ENCODE results near the gene ALDH8A1.

Gene ALDH8A1, protein sequence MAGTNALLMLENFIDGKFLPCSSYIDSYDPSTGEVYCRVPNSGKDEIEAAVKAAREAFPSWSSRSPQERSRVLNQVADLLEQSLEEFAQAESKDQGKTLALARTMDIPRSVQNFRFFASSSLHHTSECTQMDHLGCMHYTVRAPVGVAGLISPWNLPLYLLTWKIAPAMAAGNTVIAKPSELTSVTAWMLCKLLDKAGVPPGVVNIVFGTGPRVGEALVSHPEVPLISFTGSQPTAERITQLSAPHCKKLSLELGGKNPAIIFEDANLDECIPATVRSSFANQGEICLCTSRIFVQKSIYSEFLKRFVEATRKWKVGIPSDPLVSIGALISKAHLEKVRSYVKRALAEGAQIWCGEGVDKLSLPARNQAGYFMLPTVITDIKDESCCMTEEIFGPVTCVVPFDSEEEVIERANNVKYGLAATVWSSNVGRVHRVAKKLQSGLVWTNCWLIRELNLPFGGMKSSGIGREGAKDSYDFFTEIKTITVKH

GRCh38 chr6:134949927-134950326 lies at the start of gene ALDH8A1:
Gene ALDH8A1 (minus strand): TSS chr6:134950101. CDS start chr6:134950053, 48 bp downstream.
- no peak for DNase-seq

GRCh38 chr6:134999107-134999506 lies 49.2 kb upstream of the ALDH8A1 start:
- DNase-seq = no peak

GRCh38 chr6:134997133-134997995 lies 47.5 kb upstream of the ALDH8A1 start:
- DNase-seq = no peak

DNA sequence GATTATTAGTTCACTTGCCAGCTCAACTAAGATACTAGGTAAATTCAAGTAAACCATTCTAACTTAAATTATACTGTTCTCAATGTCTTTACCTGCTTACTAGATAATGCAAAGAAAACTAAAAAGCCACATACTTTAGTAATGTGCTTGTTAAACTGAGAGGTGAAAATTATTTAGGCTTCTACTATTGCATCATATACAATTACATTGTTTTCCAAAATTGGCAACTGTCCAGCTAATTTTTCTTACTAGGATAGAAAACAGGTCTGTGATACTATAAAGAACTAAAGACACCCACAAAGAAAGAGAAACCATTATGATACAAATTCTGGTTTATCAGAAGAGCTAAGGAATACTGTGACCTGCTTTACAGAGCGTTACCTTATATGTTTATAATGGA lies 45.6 kb upstream of the ALDH8A1 start:
- DNase-seq = no peak

- DNase-seq = no peak
Observed at GRCh38 chr6:134994431-134994830, 44.5 kb upstream of the ALDH8A1 start.

- DNase-seq = no peak
Observed at GRCh38 chr6:134992155-134992554, 42.3 kb upstream of the ALDH8A1 start.

GRCh38 chr6:134990262-134990661 lies 40.4 kb upstream of the ALDH8A1 start:
- no peak for DNase-seq

DNA sequence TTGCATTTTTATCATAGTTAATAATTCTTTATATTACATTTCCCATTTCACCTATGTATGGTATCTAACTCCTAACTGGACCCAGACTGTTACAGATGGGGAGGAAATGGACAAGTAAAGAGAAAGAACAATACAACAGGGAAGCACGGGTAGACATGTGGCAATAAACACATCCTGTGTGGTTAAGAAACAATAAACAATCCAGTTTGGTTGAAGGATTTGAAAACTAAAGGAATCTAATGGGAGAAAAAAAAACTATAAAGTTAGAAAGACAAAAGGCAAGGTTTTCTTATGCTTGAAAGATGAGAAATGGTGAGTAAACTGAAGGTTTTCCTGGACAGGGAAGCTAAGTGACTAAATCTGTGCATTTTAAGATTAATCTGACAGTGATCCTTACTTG lies 34.9 kb upstream of the ALDH8A1 start:
- no peak for DNase-seq

GRCh38 chr6:134983823-134984222 lies 33.9 kb upstream of the ALDH8A1 start:
- DNase-seq = no peak

DNA sequence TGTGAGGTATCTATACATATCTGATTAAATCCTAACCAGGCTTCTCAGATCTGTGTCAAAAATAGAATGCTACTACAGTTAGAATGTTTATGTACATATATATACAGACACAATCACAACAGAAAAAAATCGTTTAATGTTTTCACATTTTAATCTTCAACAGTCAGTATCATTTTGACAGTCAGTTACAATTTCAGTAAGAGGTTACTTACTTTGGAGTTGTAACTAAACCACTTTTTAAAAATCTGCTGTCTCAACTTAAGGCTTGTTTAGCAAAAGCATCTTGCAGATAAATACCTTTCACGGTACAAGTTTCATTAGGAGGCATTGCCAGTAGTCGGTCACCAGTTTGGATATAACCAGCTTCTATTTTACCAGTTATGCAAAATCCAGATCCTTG lies 32.3 kb upstream of the ALDH8A1 start:
- no peak for DNase-seq

DNA sequence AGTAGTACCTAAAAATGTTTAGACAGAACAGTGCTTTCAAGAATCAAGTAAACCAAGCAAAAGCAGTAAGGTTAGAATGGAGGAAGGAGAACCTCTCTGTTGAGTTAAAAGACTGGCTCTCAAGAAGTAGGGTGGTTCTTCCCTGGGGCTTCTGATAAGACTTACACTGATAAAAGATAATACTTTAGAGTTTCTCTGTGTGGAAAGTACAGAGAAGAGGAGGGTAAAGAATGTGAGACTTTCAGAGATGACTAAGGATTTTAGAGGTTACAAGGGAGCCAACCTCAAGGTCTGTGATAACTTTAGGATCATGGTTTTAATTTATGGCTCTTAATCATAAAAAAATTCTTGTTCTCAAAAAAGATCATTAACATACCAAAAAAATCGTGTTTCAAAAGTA lies 30.9 kb upstream of the ALDH8A1 start:
- DNase-seq = no peak

- no peak for DNase-seq
Observed at GRCh38 chr6:134979142-134979541, 29.2 kb upstream of the ALDH8A1 start.

GRCh38 chr6:134974370-134974769 lies 24.5 kb upstream of the ALDH8A1 start:
- no peak for DNase-seq

DNA sequence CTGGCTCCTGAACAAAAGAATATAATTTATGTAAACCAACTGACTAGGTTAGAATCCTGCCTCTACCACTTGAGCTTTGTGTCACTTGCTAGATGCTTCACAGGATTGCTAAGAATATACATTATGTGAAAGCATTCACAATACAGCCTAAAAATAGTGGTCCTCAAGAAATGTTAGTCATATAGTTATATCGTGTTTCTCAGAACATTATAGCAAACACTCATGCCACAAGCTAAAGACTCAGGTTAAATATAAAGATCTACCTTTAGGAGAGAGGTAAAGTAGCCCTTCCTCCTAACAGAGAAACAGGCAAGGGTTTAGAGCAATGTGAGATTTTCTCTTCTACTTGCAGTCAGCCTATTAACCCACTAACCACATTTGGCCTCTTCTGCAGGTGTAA lies 17.8 kb upstream of the ALDH8A1 start:
- no peak for DNase-seq

DNA sequence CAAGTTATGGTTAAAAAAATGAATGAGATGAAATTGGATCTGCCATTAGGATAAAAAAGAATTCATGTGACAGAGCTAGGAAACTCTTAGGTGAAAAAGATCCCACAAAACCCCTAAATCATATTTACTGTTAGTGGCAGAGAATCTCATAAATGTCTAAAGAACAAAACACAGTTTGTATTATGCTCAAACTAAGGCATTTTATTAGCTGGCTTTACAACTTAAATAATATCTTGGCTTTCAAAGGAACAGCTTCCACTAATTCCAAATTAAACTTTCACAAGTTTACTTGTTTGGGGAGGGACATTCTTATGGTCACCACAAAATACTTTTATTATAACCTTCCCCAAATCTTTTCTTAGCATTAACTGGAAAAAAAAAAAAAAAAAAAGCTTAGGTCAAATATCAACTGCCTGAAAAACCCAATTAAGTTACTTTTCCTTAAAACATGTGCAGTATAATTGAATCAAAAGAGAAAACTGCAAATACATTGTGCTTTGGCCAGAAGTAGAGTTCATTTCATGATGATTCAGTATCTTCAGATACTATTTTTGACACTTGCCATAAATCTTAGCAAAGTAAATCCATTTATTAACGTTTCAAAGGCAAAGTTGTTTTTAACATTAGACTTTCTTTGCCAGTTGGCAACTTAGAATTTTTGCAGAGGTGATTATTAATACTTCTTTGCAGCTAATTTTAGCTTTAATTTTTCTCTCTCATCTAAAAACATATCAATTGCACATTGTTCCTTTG lies 14.7 kb upstream of the ALDH8A1 start:
- no peak for DNase-seq

DNA sequence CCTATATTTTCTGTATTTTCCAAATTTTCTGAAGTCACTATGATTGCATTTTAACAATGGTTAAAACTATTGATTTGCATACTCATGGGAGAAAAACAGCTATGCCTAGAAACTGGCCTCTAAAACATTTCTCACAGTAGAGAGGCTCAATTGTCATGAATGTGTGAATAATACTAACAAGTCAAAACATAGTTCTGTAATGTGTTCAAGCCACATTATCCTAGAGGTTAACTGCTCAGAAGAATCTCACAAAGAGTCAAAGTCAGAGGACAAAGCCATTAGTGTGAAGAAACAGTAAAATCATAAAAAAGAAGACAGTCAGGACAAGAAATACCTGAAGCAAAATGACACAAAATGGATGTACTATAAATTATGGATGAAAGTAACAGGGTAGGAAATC lies 12.5 kb upstream of the ALDH8A1 start:
- no peak for DNase-seq

DNA sequence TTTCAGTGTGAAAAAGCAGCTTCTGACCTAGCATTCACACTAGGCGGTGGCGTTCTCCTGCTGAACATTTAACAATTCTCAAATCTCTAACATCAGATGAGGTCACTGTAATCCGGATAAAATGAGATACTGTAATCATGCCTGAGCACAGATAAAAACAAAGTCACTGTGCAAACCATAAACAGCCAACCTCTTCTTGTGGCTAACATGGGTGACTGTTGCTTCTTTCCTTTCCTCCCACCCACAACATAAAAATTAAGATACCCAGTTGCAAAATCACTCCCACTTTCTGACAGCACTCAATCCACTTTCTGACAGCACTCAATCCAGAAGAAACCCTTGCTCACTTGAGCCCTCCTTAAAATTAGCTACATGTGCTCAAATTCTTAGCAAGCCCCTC lies 11.5 kb upstream of the ALDH8A1 start:
- no peak for DNase-seq

GRCh38 chr6:134959603-134960002 lies 9.7 kb upstream of the ALDH8A1 start:
- DNase-seq = no peak

- no peak for DNase-seq
Observed at GRCh38 chr6:134956676-134957075, 6.8 kb upstream of the ALDH8A1 start.

DNA sequence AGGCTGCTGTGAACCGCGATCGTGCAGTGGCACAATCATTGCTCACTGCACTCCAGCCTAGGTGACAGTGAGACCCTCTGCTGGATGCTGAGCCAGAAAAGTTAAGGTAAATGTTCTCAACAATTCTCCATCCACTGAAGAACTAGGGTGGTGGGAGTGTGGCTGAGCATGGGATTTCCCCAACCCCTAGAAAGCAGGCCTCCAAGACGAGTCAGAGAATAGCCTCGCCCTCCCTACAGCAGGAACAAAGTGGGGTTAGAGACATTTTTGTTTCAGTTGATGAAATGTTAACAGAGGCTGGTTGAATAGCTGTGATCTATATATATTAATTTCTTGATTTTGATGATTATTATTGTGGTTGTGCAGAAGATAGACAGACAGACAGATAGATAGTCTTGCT lies 6.1 kb upstream of the ALDH8A1 start:
- DNase-seq = no peak

GRCh38 chr6:134954272-134955000 lies 4.5 kb upstream of the ALDH8A1 start:
- no peak for DNase-seq

DNA sequence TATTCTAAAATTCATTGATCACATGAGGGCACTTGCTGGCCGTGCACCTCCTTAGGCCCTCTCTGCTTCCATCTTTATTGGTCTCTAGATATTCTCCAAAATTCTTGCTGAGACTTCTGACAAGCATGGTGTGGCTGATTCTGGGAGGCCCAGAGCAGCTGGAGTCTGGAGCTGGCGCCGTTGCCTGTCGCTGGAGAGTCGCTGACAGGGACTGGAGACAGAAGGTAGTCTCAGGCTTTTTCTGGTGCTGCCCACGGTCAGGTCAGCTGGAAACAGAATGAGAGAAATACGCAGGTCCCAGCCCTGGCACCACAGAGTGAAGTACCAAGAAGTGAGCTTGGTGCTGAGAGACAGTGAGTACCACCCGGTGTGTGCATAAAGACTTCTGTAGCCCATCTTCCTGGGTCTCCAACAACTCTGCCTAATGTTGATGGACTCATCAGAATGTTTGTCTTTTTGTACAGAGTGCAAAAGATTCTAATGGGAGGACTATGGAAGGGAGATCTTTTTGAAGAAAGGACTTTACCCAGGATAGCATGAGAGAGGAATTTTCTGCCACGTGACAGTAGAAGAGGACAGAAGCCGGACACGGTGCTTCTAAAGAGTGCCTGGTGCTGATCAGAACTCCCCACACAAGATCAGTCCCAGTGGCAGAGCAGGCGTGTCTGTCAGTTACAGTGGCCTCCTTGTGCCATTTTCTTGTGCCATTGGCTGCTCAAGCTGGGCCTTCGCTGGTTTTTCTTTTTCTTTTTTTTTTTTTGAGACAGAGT lies 1.8 kb upstream of the ALDH8A1 start:
- DNase-seq = no peak

All from NCI-H2081 (cell line).